IPS-20b (cell line): Measurements from ENCODE around the gene TRMT112.

ENCODE experiments used
- H3K27ac ChIP-seq: one replicate; pipeline ENCODE4 v1.5.1; 2013; ENCODE audit warnings: low read length
- H3K27me3 ChIP-seq: 2 replicates; pipeline ENCODE4 v1.6.1; 2013; ENCODE audit warnings: mild to moderate bottlenecking, low read length, inconsistent platforms; ENCODE audit not compliant: insufficient read depth
- H3K36me3 ChIP-seq: 2 replicates; pipeline ENCODE4 v1.6.1; 2013; ENCODE audit warnings: low read depth, mild to moderate bottlenecking, inconsistent platforms, low read length, moderate library complexity; ENCODE audit not compliant: insufficient read depth
- H3K4me1 ChIP-seq: 2 replicates; pipeline ENCODE4 v1.6.1; 2013; ENCODE audit warnings: mild to moderate bottlenecking, control low read depth, inconsistent platforms, low read length, moderate library complexity; ENCODE audit not compliant: insufficient read depth
- H3K4me3 ChIP-seq: 2 replicates; pipeline ENCODE4 v1.5.1; 2013; ENCODE audit warnings: mild to moderate bottlenecking, low read length, inconsistent platforms
- H3K9ac ChIP-seq: 2 replicates; pipeline ENCODE4 v1.6.1; 2013; ENCODE audit warnings: low read depth, mild to moderate bottlenecking, inconsistent platforms, low read length, moderate library complexity
- H3K9me3 ChIP-seq: 2 replicates; pipeline ENCODE4 v1.6.1; 2013; ENCODE audit warnings: mild to moderate bottlenecking, low read depth, low read length, inconsistent platforms; ENCODE audit not compliant: insufficient read depth

The TRMT112 gene

DNA sequence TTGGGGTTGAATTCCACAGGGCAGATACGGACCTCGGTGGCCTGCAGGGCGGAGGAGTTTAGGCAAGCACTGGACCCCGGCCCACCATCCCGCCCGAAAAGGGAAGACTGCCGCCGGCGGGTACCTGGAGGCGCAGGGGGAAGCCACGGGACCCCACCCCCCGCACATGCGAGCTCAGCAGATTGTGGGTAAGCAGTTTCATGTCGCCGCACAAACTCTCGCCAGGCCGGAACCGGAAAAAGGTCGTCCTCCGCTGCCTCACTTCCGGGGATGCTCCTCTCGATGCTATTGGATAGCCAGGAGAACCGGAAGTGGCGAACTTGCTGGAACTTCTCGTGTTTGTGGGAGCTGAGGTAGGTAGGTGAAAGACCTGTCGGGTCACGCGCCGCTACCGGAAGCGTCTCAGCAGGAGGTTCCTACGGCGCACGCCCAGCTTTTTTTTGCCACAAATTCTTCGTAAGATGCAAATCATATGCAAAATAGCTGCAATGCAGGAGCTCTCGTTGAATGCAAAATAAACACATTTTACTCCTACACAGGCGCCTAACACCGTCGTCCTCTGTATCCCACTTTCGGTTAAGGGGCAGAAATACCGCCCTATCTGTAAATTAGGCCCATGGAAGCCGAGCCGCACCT lies at the start of gene TRMT112:
TSS of gene TRMT112 (minus strand) at position 235 of the 636 bp plus-strand sequence. CDS start at position 202, 33 bp downstream.
- H3K36me3 ChIP-seq, result peaks cover 55% of the 10 kb centered on the region
- H3K27ac ChIP-seq, result peak within 1 kb of the TSS; percentile 88
- H3K9me3 ChIP-seq, result no peaks in the 10 kb centered on the region
- no peaks in the 10 kb centered on the region for H3K27me3 ChIP-seq
- peak within 1 kb of the TSS; percentile 94 for H3K4me3 ChIP-seq
- H3K9ac ChIP-seq, result peak within 1 kb of the TSS; percentile 96
- peaks cover 2% of the 10 kb centered on the region; the same call in 1 of the 2 replicates for H3K4me1 ChIP-seq

DNA sequence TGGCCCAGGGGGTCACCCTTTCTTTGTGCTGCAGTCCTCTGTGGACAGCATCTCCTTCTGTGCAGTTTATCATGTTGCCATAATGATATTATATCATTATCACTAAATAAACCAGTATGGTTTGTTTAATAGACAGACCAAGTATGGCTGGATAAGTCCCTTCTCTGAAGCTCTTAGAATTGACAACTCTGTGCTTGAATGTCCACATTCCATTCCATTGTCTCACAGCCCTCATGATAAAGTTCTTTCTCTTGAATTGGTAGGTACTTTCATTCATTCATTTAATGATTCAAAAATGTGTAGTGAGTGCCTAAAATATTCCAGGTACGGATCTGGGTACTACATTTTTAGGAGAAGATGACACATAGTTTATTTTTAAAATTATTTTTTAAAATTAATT lies 49.4 kb upstream of the TRMT112 start:
- no peaks in the 10 kb centered on the region for H3K27me3 ChIP-seq
- no peak overlapping the region for H3K4me3 ChIP-seq
- no peak overlapping the region for H3K27ac ChIP-seq
- peaks cover 34% of the 10 kb centered on the region for H3K36me3 ChIP-seq
- no peaks in the 10 kb centered on the region for H3K4me1 ChIP-seq
- H3K9me3 ChIP-seq, result no peaks in the 10 kb centered on the region
- H3K9ac ChIP-seq, result no peak overlapping the region

DNA sequence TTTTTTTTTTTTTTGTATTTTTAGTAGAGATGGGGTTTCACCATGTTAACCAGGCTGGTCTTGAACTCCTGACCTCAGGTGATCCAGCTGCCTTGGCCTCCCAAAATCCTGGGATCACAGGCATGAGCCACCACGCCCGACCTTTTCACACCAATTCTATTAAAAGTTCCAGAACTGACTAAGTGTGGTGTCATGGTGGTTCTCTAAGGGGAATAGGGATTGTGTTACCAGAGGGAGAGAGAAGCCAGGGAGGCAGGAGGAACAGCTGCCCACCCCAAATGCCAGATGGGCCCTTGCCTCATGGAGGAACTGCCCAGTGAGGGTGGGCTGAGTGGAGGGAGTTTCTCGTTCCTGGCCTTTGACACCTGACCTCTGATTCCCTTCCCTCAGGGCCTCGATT lies 47.6 kb upstream of the TRMT112 start:
- no peak overlapping the region for H3K9ac ChIP-seq
- H3K36me3 ChIP-seq, result peaks cover 38% of the 10 kb centered on the region
- H3K4me3 ChIP-seq, result no peak overlapping the region
- H3K27me3 ChIP-seq, result no peaks in the 10 kb centered on the region
- no peaks in the 10 kb centered on the region for H3K4me1 ChIP-seq
- no peak overlapping the region for H3K27ac ChIP-seq
- no peaks in the 10 kb centered on the region for H3K9me3 ChIP-seq

DNA sequence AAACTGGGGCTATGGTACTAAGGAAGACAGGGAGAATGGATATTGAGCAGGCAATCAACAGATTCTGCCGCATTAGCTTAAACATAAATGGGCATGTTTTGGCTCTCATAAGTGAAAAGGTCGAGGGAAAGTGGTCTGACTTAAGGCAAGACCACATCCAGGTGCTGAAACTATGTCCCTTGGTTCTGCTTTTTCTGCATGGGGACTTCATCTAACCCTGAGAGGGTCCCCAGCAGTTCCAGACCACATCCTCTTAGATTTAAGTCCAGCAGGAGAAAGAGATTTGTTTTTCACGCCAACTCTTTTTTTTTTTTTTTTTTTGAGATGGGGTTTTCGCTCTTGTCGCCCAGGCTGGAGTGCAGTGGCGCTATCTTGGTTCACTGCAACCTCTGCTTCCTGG lies 47.1 kb upstream of the TRMT112 start:
- Histone ChIP-seq H3K27ac (no peak overlapping the region), H3K9ac (no peak overlapping the region), H3K4me3 (no peak overlapping the region)

DNA sequence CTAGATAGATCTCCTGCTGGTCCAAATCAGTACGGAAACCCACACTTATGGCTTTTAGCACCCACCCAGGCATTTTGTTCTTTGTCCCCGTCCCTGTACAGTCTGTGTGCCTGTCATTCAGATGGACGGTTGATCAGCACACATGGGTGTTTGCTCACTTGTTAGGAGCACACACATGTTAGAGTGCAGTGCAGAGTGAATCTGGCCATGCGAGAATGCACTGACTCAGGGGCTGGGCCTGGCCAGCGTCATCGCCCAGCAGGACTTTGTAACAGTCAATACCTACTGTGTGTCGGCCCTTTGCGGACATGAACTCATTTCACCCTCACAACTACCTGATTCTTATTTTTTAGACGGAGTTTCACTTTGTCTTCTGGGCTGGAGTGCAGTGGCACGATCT lies 45.0 kb upstream of the TRMT112 start:
- H3K27ac ChIP-seq, result no peak overlapping the region
- no peak overlapping the region for H3K4me3 ChIP-seq
- H3K27me3 ChIP-seq, result no peaks in the 10 kb centered on the region
- H3K4me1 ChIP-seq, result no peaks in the 10 kb centered on the region; the same call in 1 of the 2 replicates
- no peaks in the 10 kb centered on the region for H3K9me3 ChIP-seq
- H3K9ac ChIP-seq, result no peak overlapping the region
- H3K36me3 ChIP-seq, result peaks cover 38% of the 10 kb centered on the region

More for the DNA sequence above, 47.1 kb upstream of the TRMT112 start:
- Histone ChIP-seq H3K4me1 (no peaks in the 10 kb centered on the region), H3K36me3 (peaks cover 38% of the 10 kb centered on the region), H3K9me3 (no peaks in the 10 kb centered on the region), H3K27me3 (no peaks in the 10 kb centered on the region)

DNA sequence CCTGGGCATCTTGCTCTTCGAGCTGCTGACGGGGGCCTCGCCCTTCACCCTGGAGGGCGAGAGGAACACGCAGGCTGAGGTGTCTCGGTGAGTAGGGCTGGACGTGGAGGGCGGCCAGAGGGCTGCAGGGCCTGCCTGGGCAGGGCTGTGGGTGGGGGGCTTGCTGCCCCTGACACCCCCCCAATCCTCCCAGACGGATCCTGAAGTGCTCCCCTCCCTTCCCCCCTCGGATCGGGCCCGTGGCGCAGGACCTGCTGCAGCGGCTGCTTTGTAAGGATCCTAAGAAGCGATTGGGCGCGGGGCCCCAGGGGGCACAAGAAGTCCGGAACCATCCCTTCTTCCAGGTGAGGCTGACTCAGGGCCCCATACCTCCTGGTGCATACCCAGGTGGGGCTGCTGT lies 44.3 kb upstream of the TRMT112 start:
- Histone ChIP-seq H3K9me3 (no peaks in the 10 kb centered on the region), H3K27me3 (no peaks in the 10 kb centered on the region), H3K27ac (no peak overlapping the region), H3K36me3 (peaks cover 37% of the 10 kb centered on the region), H3K9ac (no peak overlapping the region), H3K4me1 (no peaks in the 10 kb centered on the region; the same call in 1 of the 2 replicates), H3K4me3 (no peak overlapping the region)

DNA sequence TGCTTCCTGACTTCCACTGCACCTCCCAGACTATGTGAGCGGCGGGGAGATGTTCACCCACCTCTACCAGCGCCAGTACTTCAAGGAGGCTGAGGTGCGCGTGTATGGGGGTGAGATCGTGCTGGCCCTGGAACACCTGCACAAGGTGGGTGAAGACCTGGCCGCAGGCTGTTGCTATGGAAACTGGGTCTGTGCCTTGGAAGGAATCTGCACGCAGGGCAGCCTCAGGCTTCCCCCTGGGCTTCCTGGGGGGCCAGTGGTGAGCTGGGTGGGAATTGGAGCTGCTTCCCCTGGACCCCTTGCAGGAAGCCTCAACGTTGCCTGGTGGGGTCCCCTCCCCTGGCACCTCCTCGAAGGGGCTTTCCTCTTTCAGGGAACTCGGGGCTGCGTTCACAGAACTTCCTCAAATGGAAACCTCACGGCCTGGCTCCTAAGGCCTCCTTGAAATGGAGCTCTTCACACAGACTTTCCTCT lies 43.1 kb upstream of the TRMT112 start:
- Histone ChIP-seq H3K9me3 (no peaks in the 10 kb centered on the region), H3K9ac (no peak overlapping the region), H3K4me3 (no peak overlapping the region), H3K27ac (no peak overlapping the region), H3K4me1 (peaks cover 3% of the 10 kb centered on the region; the same call in 1 of the 2 replicates), H3K27me3 (no peaks in the 10 kb centered on the region), H3K36me3 (peaks cover 29% of the 10 kb centered on the region)

DNA sequence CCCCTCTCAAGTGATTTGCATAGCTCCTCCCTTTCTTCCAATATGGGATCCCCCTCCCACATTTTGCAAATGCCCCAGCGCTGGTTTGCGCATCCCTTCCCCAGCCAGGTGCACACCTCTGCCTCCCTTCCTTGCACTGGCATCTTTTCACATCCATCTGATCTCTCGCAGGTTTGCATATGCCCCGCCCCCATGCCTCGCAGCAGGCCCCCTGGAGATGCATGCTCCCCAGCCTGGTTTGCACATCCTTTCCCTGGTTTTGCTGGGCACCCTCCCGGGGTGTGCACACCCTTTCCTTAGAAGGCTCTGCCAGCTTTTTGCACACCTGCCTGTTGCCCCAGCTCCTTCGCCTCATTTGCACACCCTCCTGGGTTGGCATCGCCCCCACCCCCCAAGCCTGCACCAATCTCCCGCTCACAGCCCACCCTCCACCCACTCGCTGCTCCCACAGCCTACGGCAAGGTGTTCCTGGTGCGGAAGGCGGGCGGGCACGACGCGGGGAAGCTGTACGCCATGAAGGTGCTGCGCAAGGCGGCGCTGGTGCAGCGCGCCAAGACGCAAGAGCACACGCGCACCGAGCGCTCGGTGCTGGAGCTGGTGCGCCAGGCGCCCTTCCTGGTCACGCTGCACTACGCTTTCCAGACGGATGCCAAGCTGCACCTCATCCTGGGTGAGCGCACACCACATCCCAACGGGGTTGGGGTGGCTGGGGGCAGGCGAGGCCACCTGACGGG lies 42.5 kb upstream of the TRMT112 start:
- no peaks in the 10 kb centered on the region for H3K27me3 ChIP-seq
- no peaks in the 10 kb centered on the region for H3K9me3 ChIP-seq
- peaks cover 6% of the 10 kb centered on the region; the same call in 1 of the 2 replicates for H3K4me1 ChIP-seq
- peak overlapping the region; percentile 81 for H3K4me3 ChIP-seq
- peaks cover 23% of the 10 kb centered on the region for H3K36me3 ChIP-seq
- H3K9ac ChIP-seq, result peak overlapping the region; percentile 70; the same call in 1 of the 2 replicates
- no peak overlapping the region for H3K27ac ChIP-seq

DNA sequence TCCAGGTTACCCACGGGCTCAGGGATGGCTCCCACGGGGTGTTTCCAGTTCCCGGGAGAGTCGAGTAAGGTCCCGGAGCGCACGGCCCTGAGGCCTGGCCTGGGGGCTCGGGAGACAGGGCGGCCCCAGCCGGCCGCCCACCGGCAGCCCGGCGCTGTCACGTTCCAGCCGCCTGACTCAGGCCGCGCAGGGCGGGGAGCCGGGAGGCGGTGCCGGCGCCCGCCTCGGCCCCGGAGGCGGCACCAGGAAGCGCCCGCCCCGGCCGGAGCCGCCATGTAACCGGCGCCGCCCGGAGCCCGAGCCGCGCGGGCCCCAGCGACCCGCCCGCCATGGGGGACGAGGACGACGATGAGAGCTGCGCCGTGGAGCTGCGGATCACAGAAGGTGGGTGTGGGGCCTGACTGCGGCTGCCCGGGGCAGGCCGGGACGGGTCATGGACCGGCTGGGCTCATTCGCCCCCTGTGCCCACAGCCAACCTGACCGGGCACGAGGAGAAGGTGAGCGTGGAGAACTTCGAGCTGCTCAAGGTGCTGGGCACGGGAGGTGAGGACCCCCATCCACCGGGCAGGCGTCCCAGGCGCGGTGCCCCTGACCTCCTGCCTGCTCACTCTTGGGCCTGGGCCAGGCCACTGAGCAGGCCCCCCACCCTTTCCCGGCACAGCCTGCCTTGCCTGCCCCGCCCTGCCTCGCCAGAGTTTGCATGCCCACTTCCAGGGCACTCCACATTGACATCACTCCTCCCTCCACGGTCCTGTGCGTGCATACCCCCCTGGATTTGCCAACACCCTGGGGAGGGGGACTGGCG lies 41.8 kb upstream of the TRMT112 start, which contains the start of gene RPS6KA4:
TSS of gene RPS6KA4 (plus strand) at position 256 of the 805 bp plus-strand sequence. CDS start at position 330, 74 bp downstream.
- no peaks in the 10 kb centered on the region for H3K27me3 ChIP-seq
- H3K4me1 ChIP-seq, result peaks cover 6% of the 10 kb centered on the region; the same call in 1 of the 2 replicates

DNA sequence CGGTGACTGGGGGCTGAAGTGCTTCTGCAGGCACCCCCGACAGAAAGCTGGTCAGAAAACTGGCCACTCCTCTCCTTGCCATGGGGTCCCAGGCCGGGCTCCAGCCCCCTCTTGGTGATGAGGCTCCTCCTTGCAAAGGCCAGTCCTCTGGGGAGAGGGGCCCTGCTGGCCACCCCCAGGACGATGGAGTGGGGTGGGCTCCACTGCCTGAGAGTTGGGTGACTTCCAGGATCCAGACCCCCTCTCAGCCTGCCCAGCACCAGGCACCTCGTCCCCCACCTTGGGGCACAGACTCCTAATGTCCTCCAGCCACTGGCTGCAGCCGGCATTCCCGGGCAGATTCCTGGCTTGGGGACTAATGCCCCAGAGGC lies 41.2 kb upstream of the TRMT112 start:
- H3K4me1 ChIP-seq, result peaks cover 6% of the 10 kb centered on the region; the same call in 1 of the 2 replicates
- no peak overlapping the region for H3K27ac ChIP-seq
- H3K9ac ChIP-seq, result peak overlapping the region; percentile 66; the same call in 1 of the 2 replicates
- no peaks in the 10 kb centered on the region for H3K27me3 ChIP-seq
- no peaks in the 10 kb centered on the region for H3K9me3 ChIP-seq
- H3K36me3 ChIP-seq, result peaks cover 19% of the 10 kb centered on the region
- H3K4me3 ChIP-seq, result peak overlapping the region; percentile 81; the same call in 1 of the 2 replicates

More for the DNA sequence above, 41.8 kb upstream of the TRMT112 start, which contains the start of gene RPS6KA4:
- Histone ChIP-seq H3K4me3 (peak within 1 kb of the TSS; percentile 81), H3K36me3 (peaks cover 19% of the 10 kb centered on the region), H3K9ac (peak within 1 kb of the TSS; percentile 70), H3K27ac (no peak within 1 kb of the TSS), H3K9me3 (no peaks in the 10 kb centered on the region)

DNA sequence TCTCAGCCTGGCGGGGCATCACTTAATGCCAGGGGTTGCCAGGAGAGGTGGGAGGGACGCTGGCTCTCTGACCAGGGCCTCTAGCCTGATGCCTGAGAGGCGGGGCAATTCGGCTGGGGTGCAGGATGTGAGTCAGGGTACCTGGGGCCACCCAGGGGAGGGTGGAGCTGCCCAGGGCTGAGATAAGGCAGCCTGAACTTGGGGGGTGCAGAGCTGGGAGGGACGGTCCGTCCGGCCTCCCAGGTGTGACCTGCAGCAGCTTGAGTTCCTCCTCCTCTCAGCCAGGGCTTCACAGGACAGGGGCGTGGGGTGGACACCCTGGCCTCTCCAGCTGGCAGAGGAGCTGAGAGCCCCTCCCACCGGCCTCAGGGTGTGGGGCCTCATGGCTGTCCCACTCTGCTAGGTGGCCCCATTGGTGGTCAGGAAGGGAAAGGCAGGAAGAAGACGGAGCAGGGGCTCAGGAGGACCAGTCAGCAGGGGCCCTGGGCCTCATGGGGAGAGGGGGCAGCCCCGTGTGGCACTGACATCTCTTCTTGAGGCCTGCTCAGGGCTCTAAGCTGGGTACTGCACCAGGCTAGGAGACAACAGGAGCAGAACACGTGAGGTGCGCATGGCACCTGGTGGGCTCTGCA lies 40.7 kb upstream of the TRMT112 start:
- Histone ChIP-seq H3K27me3 (no peaks in the 10 kb centered on the region), H3K9ac (no peak overlapping the region), H3K9me3 (no peaks in the 10 kb centered on the region), H3K4me1 (peaks cover 6% of the 10 kb centered on the region; the same call in 1 of the 2 replicates), H3K36me3 (peaks cover 16% of the 10 kb centered on the region), H3K27ac (no peak overlapping the region), H3K4me3 (no peak overlapping the region)
